Hepatocyte (in vitro differentiated cells): Measurements from ENCODE around the gene STX1B. TPM values are rescaled to one million over a fixed set of nuclear protein-coding genes. Genes with fewer than 3 reads are reported as not detected.

ENCODE experiments used
- DNase-seq: peaks from one replicate; pipeline ENCODE4 v3.0.0-alpha.2; 2016; ENCODE audit warnings: low spot score
- H2AFZ ChIP-seq: fragments of 200-600 bp; sonication (generic); 2 replicates; pipeline ENCODE4 v1.6.0; 2016; ENCODE audit warnings: antibody characterized with exemption, mild to moderate bottlenecking
- H3K27ac ChIP-seq: fragments of 200-600 bp; sonication (generic); 2 replicates; pipeline ENCODE4 v1.5.1; 2016; ENCODE audit warnings: mild to moderate bottlenecking
- H3K27me3 ChIP-seq: fragments of 200-600 bp; sonication (generic); 2 replicates; pipeline ENCODE4 v1.6.1; 2016
- H3K36me3 ChIP-seq: fragments of 200-600 bp; sonication (generic); replicated peaks from 2 replicates; pipeline ENCODE4 v1.5.1; 2016; ENCODE audit warnings: low read depth; ENCODE audit not compliant: insufficient read depth
- H3K4me1 ChIP-seq: fragments of 200-600 bp; sonication (generic); 2 replicates; pipeline ENCODE4 v1.5.1; 2016; ENCODE audit warnings: mild to moderate bottlenecking, moderate library complexity; ENCODE audit not compliant: insufficient read depth
- H3K4me2 ChIP-seq: fragments of 200-600 bp; sonication (generic); 2 replicates; pipeline ENCODE4 v1.6.0; 2016
- H3K4me3 ChIP-seq: fragments of 200-600 bp; sonication (generic); 2 replicates; pipeline ENCODE4 v1.5.1; 2016; ENCODE audit warnings: mild to moderate bottlenecking
- H3K79me2 ChIP-seq: fragments of 200-600 bp; sonication (generic); 2 replicates; pipeline ENCODE4 v1.6.0; 2017; ENCODE audit warnings: mild to moderate bottlenecking
- H3K9me2 ChIP-seq: fragments of 200-600 bp; sonication (generic); replicated peaks from 2 replicates; pipeline ENCODE4 v1.6.0; 2017; ENCODE audit warnings: mild to moderate bottlenecking; ENCODE audit not compliant: insufficient read depth
- H3K9me3 ChIP-seq: fragments of 200-600 bp; sonication (generic); 2 replicates; pipeline ENCODE4 v1.5.1; 2016; ENCODE audit warnings: low read depth, mild to moderate bottlenecking
- H4K20me1 ChIP-seq: fragments of 200-600 bp; sonication (generic); 2 replicates; pipeline ENCODE4 v1.6.0; 2016; ENCODE audit warnings: mild to moderate bottlenecking; ENCODE audit not compliant: insufficient read depth, poor library complexity, severe bottlenecking
- CTCF ChIP-seq: fragments of 200-600 bp; sonication (generic); IDR thresholded peaks from 2 replicates; pipeline ENCODE4 v1.5.1; 2016; ENCODE audit warnings: antibody characterized with exemption, mild to moderate bottlenecking; ENCODE audit not compliant: poor library complexity
- EZH2 ChIP-seq: fragments of 200-600 bp; sonication (generic); IDR thresholded peaks from 2 replicates; pipeline ENCODE4 v1.6.1; 2016; ENCODE audit warnings: antibody characterized with exemption, mild to moderate bottlenecking, borderline replicate concordance
- EZH2phosphoT487 ChIP-seq: fragments of 200-600 bp; sonication (generic); IDR thresholded peaks from one replicate; pipeline ENCODE4 v1.6.1; 2018; ENCODE audit warnings: antibody characterized with exemption, mild to moderate bottlenecking, low read depth, moderate library complexity; ENCODE audit not compliant: unreplicated experiment, severe bottlenecking
- whole genome bisulfite sequencing: methylation state at CpG from one replicate; pipeline ENCODE4 v1.1.6; 2016; ENCODE audit warnings: low lambda C conversion rate; ENCODE audit errors: missing lambda C conversion rate; 5-methylcytosine and 5-hydroxymethylcytosine counted together
- polyA plus RNA-seq: library from polyadenylated mRNA; unstranded; fragments of >200 nt; fragmentation: Nextera tagmentation; extraction: Ambion mirVana; gene quantifications from 2 replicates; pipeline ENCODE4 v1.2.1, GENCODE V29; 2016
- total RNA-seq: library from RNA; depleted of rRNA; stranded (reverse); fragments of >200 nt; gene quantifications from 2 replicates; pipeline ENCODE4 v1.2.3, GENCODE V29; 2014

STX1B gene
- total and polyA plus RNA-seq, 2 experiments from 2014 or later = 0.87 to 2.7 TPM

GRCh38 chr16:30997725-30998711 lies 12.4 kb downstream of the STX1B start:
- 52% methylated on average over 21 of the region's 21 CpGs for WGBS
- H3K4me3 ChIP-seq = peak overlapping the region; percentile 47

GRCh38 chr16:30996985-30997724 lies 13.3 kb downstream of the STX1B start:
- no peaks in the 10 kb centered on the region for H4K20me1 ChIP-seq
- H2AFZ ChIP-seq = peak overlapping the region; percentile 90
- H3K36me3 ChIP-seq = no peaks in the 10 kb centered on the region
- peaks cover 4% of the 10 kb centered on the region for H3K27me3 ChIP-seq
- DNase-seq = peak; percentile 91
- H3K4me2 ChIP-seq = peak overlapping the region; percentile 96
- H3K9me2 ChIP-seq = no peaks in the 10 kb centered on the region
- 4% methylated on average over 45 of the region's 60 CpGs for WGBS
- H3K4me1 ChIP-seq = peaks cover 26% of the 10 kb centered on the region
- TF ChIP-seq CTCF = no peak
- no peak for TF ChIP-seq EZH2
- TF ChIP-seq EZH2phosphoT487 = no peak
- H3K9me3 ChIP-seq = no peaks in the 10 kb centered on the region
- peak overlapping the region; percentile 47 for H3K4me3 ChIP-seq
- H3K27ac ChIP-seq = peak overlapping the region; percentile 90
- H3K79me2 ChIP-seq = no peaks in the 10 kb centered on the region

More at GRCh38 chr16:30997725-30998711, 12.4 kb downstream of the STX1B start:
- no peaks in the 10 kb centered on the region for H3K9me2 ChIP-seq
- peak overlapping the region; percentile 90 for H2AFZ ChIP-seq
- H3K4me2 ChIP-seq = peak overlapping the region; percentile 96
- TF ChIP-seq CTCF = no peak
- no peak for TF ChIP-seq EZH2phosphoT487
- no peak for TF ChIP-seq EZH2
- peak; percentile 66 for DNase-seq
- no peaks in the 10 kb centered on the region for H3K9me3 ChIP-seq
- peaks cover 26% of the 10 kb centered on the region for H3K4me1 ChIP-seq
- peaks cover 4% of the 10 kb centered on the region for H3K27me3 ChIP-seq
- peak overlapping the region; percentile 81 for H3K27ac ChIP-seq
- no peaks in the 10 kb centered on the region for H3K36me3 ChIP-seq
- no peaks in the 10 kb centered on the region for H4K20me1 ChIP-seq
- H3K79me2 ChIP-seq = no peaks in the 10 kb centered on the region

GRCh38 chr16:30996324-30996984 lies 14.0 kb downstream of the STX1B start:
- Histone ChIP-seq H3K4me3 (peak overlapping the region; percentile 47), H3K4me1 (peaks cover 26% of the 10 kb centered on the region), H3K9me3 (no peaks in the 10 kb centered on the region), H3K9me2 (no peaks in the 10 kb centered on the region), H3K79me2 (no peaks in the 10 kb centered on the region), H3K36me3 (no peaks in the 10 kb centered on the region), H3K27ac (peak overlapping the region; percentile 90), H3K4me2 (peak overlapping the region; percentile 96), H4K20me1 (no peaks in the 10 kb centered on the region), H3K27me3 (peaks cover 4% of the 10 kb centered on the region), H2AFZ (peak overlapping the region; percentile 20)
- TF ChIP-seq CTCF (no peak), EZH2phosphoT487 (no peak), EZH2 (no peak)
- peak; percentile 64 for DNase-seq
- WGBS = 35% methylated on average over 18 of the region's 23 CpGs
